NCI-H146 (cell line): ENCODE measurements around the gene AGMO.
"Not testable (repeated sequence)": the region's sequence is repeated elsewhere in the genome, so short reads cannot be mapped to it uniquely, and the experiment has no call there.

Experiments
- DNase-seq: peaks from one replicate; lab custom pipeline; 2025; lab: John Stamatoyannopoulos, UW

The AGMO gene

DNA sequence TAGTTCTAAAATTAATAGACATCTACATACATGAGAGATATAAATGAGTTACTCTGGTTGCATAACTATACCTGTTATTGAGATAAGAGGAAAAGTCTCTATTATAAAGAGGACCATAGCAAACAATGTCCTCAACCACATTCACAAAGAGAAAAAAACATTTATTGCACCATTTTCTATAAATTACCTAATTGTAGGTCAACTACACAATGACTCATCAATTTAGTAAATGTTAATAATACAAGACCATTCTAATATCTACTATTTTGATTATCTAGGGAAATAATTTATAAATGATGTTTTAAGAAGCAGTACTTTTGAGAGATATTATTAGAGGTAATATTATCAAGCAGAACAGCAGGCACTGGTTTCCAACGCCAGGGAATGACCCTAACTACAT is 246.1 kb downstream of the AGMO start:
- DNase-seq, result no peak

DNA sequence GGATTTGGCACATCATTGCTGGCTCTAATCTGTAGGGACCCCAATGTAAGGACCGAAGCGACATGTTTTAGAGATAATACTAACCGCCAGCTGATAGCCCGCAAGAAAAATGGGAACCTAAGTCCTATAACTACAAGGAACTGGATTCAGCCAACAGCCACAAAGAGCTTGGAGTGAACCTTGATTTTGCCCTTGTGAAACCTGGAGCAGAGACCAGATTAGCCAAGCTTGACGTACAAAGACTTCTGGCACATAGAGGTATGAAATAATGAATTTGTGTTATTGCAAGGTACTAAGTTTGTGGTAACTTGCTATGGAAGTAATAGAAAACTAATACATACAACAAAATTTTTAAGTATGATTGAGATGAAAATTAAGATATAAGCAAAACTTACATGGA is 246.9 kb downstream of the AGMO start:
- no peak for DNase-seq

DNA sequence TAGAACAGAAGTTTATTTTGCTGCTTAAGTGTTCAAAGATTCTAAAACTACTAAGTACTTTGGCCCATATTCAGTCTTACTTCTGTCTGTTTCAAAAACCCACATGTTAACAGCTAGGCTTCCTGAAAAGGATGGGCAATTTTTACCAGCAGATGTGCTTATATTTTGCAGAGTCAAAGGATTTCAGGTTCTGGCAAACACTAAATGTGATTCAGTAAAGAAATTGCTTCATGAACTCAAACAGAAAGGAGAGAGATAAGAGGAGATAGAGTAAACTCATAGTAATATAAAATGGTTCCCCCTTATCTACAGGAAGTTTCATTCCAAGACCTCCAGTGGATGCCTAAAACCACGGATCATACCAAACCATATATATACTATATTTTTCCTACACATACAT is 248.5 kb downstream of the AGMO start:
- no peak for DNase-seq

DNA sequence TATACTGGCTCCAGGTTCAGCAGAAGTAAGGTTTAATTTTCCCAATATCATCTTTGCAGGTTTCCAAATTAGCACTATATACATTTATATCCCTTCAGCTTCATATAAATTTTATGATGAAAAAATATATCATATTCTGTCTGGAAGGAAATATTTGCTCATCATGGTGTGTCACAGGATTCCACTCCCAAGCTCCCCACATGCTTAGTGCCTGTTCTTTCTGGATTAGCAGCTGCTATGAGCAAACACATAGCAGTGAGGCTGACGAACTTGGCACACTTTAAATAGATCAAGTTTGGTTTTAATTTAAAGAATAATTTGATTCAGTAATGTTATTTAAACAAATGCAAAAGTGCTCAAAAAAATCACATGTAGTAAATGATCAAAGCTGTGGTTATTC is 251.9 kb downstream of the AGMO start:
- no peak for DNase-seq

DNA sequence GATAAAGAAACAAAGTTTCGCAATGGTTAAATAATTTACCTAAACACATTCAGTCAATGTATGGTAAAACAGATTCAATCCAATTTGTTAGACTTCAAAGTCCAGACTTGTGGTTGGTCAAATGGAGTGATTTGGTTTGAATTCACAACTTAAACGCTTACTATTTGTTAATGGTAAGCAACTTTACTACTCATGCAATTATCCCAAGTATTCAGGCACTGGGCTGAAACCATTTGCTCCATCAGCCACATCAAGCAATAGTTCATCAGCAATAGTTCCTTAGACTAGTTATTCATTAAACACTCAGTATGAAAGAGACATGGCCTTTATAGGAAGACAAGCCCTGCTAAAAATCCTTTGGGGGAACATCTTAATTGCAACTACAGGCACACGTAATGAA is 253.0 kb downstream of the AGMO start:
- no peak for DNase-seq

DNA sequence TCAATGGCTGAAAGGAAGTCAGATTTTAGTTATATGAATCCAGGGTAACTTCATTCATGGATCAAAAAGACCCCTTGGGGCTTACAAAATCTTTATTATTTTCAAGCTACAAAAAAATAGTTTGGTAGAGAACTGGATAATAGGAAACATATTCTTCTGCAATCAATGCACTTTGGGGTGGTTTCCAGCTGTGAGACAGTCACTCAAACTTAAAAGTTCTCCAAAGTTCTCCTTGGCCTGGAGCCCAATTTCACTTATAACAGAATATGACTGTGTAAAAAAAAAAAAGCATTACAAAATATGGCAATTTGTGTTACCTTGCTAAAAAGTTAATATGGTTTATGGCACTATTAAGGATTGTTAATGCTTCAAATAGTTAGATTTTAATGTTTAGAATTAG is 255.5 kb downstream of the AGMO start:
- DNase-seq, result no peak

DNA sequence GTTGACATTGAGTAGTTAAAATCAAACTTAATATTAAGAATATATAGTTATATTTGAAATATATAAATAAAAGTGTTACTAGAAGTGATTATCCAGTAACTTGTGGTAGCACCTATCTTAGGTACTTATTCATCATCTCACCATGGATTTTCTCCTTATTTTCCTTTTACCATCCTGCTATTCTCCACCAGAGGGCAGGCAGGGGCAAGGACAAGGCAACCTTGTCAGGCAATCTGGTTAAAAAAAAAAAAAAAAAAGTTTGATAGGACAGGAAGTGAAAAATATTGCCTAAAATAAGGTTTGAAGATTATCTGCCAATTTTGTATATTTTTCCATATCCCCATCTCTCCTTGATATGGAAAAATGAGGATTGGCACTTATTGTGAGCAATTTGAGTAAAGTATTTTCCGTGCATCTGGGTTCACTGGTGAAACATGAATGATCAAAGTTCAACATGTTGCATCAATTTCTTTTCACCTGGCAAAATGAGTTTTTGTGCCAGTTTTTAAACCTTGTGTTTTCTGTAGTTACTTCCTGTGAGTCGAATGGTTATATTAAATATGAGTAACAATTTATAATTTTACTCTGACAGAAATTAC is 256.7 kb downstream of the AGMO start:
- DNase-seq, result peak; percentile 40

DNA sequence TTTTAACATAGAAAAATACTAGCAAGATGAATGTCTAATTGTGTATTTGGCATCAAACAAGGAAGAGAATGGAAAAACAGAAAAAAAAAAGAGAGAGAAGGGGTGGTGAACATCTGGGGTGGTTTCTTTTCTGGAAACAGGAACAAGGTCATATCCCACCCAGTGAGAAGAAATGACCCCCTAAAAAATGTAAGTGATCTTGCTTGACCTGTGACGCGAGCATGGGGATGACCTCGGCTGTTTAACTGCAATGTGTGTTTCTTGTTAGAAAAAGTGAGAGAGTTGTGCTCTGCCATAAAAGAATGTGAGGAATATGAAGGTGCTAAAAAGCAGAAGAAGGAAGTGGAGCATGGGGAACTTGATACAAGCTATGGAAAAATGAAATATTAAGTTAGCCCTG is 258.5 kb downstream of the AGMO start:
- no peak for DNase-seq

DNA sequence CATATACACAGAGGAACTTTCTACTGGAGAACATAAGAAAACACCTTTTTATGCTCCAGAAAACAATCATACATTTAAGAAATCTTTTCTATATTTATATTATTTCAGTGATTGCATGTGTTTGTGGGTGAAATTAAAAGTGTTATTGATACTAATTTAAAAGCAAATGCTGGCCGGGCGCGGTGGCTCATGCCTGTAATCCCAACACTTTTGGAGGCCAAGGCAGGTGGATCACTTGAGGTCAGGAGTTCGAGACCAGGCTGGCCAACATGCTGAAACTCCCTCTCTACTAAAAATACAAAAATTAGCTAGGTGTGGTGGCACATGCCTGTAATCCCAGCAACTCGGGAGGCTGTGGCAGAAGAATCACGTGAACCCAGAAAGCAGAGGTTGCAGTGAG is 260.8 kb downstream of the AGMO start:
- not testable (repeated sequence) for DNase-seq

DNA sequence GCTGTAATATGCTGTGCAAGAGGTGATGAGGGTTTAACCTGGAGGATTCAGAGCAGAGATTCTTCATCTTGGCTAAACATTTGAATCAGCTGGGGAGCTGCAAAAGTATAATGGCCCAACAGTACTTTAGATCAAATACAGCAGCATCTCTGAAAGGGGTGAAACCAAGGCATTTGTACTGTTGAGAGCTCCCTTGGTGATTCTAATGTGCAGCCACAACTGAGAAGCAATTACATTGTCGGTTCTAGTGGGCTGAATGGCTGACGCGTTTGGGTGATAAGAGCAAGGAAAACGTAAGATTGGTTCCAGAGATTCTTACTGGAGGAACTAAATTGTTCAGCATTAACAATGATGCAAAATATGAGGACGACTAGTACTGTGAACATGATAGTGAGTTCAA is 269.7 kb downstream of the AGMO start:
- DNase-seq, result no peak

DNA sequence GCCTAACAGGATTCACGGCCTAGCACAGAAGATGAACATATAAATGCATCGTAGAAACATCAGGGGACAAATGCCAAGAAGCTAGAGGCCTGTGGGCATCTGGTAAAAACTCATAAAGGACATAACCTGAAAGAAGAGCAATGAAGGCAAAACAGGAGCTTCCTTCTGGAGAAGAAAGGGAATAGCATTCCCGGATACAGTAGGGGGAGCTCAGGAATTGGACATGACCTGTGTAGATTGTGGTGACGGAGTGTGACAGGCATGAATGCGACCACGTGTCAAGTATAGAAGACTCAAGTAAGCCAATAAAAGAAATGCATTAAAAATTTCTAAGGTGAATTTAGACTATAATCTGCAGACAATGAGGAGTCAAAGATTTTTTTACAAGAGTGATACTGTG is 270.1 kb downstream of the AGMO start:
- DNase-seq, result no peak

DNA sequence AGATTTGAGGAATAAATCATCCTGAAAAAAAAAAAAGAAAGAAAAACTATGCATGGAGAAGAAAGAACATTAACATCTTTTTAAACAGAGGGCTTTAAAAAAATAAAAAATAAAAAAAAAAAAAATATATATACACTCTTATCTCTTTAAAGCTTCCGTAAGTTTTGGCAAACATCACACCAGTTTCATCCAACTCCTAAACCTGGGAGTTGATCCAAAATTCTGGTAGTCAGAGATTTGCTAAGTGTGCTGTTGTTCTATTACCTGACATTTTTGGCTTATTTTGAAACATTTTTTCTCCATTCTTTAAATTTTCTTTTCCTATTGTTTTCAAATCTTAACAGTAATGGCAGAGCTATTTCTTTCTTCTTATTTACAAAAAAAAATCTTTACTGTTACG is 273.1 kb downstream of the AGMO start:
- no peak for DNase-seq

DNA sequence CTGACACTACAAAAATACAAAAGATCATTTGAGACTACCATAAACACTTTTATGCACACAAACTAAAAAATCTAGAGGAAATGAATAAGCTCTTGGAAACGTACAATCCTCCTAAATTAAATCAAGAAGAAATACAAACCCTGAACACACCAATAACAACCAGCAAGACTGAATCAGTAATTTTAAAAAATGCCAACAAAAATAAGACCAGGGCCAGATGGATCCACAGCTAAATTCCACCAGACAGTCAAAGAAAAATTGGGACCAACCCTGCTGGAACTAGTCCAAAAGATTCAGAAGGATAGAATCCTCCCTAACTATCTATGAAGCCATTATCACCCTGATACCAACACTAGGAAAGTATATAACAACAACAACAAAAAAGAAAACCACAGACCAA is 277.4 kb downstream of the AGMO start:
- DNase-seq, result no peak

DNA sequence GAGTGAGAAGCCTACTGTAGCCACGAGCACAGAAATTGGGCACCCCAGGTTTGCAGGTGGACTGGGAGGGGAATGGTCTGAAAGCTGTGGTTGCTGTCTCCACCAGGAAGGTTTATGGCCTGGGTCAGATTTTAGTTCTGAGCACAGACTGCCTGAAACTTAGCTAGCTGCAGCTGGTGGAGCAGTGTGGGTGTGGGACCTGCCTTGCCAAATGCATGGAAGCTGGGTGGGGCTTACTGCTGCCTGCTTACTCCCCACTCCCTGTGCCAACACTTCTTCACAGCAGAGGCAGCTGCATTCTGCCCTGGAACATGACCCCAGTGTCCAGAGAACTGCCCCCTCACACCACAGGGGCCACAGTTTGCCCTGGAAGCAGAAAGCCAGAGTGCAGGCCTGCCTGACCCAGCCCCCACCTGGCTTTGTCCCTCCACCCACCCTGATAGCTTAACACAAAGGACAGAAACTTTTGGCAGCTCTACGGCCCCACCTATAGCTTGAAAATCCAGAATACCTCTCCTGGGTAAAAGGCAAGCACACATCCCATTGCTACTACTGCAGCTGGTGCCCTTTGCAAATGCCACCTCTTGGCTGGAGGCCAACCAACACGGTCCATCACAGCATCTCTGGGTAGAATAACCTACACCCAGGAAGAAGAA is 281.6 kb downstream of the AGMO start:
- DNase-seq, result peak; percentile 27

DNA sequence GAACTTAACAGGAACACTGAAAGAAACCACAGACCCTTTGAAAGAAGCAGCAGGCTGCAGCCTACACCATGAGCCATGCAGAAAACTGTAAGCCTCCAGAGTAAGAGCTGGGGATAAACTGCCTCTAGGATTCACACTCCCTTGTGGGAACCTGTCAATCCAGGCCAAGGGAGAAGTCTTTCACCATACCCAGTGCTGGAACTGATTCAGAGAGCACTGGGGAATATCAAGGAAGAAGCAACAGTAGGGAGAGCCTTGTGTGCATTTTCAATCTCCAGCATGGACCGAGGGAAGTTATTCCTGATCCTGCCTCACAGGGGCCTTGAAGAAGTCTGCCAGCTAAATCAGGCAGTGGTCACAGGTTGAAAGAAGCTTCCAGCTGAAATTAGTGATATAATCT is 282.2 kb downstream of the AGMO start:
- DNase-seq, result no peak

DNA sequence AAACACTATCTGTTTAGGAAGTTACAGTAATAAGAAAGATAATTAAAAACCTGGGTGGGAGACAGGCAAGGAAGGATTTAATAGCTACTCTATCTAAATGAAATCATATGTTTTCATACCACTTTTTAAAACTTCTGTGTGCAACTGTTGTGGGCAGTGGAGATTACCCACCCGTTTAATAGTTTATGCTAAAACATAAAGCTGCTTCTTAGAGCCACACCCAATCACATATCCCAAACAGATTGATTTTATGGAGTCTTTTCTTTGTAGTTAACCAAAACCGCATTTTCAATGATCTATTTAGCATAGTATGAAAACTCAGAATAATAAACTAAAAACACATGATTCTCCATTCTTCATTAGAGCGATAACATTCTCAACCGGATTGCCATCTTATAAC is 304.1 kb downstream of the AGMO start:
- no peak for DNase-seq

DNA sequence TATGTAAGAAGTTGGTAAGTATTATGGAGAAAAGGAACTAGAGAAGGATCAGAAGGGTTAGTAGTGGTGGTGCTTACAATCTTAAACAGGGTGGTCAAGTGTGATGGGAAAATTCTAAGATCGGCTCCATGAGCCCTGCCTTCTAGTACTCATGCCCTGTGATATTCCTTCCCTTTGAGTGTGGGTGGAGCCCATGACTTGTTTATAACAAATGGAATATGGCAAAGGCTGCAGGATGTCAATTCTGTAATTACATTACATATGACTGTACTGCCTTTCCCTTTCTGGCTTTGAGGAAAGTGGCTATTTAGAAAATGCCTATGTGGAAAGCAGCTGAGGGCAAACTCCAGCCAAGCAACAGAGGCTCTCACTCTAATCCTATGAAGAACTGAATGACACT is 309.6 kb downstream of the AGMO start:
- DNase-seq, result no peak

DNA sequence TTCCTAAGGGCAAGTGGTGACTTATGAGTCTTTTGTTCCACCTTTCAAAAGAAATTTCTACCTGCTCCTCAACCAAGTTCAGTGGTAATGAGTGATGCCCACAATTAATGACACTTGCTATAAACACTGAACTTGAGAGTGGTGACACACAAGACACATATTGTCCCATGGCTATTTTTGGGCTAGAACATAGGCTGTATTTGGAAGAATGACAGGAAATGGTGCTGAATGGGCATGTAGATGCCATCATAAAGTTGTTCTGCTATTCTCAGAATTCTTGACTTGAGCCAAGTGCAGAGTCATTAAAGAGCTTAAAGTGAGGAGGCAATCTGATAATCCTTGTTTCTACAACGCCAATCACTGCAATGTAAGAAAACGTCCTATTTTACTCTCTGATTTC is 313.3 kb downstream of the AGMO start:
- no peak for DNase-seq

DNA sequence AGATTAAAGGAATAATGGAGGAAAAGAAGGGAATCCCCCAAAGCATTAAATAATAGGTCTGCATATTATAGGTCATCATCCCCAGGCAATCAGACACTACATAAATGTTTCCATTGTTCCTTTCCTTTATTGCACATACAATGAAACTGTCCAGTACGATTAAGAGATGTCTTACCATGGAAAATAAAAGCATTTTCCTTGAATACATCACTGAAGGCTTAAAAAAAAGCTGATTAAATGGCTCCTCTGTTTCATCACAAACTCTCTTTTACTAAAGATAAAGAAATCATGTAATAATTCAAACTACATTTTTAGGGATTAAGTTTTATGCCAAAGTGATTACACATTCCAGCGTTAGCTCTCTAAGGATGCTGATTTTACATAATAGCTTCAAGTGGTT is 316.0 kb downstream of the AGMO start:
- peak; percentile 1 for DNase-seq

DNA sequence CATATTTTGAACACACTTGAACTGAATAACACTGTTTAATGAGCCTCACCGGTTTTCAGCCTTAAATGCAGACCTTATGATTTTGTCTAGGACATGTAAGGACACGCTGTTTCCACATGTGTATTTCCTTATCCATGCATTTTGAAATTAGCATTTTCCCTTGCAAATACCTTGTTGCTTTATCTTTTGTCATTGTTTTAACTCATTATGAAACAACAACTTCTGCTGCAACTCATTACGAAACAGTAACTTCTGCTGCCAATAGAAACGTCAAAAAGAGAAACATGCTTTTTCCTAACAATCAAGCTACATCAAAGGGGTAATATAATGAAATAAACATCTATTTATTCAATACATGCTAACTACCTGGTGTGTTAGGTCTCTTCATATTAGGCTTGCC is 322.0 kb downstream of the AGMO start:
- DNase-seq, result no peak

DNA sequence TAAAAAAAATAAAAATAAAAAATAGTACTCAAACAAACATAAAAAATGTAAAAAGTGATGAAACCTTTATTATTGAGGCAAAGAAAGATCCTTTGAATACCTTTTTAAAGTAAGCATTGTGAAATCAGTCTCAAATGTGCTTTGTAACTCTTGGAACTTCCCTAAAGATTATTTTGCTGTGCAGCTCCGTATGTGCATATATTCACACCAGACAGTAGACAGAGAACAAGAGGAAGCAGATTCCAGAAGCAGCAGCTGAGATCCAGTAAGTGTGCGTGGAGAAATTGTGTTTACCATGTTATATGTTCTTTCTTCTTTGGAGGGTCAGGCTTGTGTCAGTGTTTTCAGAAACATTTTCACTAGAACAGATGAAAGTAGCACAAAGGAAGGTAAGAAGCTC is 324.9 kb downstream of the AGMO start:
- DNase-seq, result no peak

DNA sequence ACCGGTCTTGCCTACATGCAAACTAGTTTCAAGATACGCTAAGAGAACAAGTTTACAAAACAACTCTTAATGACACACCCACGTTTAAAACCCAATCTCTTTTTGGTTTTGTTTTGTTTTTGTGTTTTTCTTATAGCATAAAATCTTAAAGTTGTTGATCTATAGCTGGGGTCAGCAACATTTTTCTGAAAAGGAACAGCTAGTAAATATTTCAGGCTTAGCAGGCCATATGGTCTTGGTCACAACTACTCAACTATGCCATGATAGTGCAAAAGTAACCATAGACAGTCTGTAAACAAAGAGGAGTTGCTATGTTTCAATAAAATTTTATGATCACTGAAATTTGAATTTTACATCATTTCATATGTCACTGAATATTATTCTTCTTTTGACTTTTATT is 327.4 kb downstream of the AGMO start:
- DNase-seq, result no peak

DNA sequence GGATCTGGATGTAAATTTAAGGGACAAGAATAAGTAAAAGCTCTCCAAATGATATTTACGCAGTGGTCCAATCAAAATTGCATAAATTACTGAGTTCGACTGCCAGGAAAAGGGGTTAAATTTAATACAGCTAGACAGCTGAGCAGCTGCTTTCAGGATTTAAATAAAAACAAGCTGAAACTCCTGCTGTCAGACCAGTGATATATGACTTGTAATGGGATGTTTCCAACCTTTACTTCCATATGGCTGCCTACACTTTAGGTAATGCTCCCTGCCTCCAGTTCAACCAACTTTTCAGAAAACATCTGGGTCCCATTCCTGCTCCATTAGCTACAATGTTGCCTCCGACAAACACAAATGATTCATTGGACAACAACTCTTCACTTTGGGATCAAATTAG is 333.0 kb downstream of the AGMO start:
- DNase-seq, result no peak

DNA sequence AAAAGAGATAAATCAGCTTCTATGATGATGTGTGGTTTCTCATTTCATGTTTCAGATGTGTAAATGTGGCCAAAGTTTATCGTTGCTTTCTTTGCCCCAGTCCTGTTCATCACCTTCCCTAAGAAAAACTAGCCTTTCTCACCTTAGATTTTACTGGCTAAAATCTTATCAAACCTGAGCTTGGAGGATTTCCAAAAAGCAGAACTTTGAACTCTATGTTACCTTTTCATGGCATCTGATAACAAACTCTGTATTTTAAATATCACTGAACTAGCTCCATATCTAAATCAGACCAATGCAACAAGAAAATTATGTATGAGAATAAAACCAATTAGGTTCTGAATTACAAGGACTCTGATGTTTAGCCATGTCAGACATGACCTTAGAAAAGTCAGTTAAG is 335.8 kb downstream of the AGMO start:
- DNase-seq, result no peak
